ENCODE results near the gene ZNF775. TPM values are rescaled to one million over a fixed set of nuclear protein-coding genes. Genes with fewer than 3 reads are reported as not detected.
A peak's percentile ranks its signal among the peaks of the same experiment; 100 is the strongest.

The ZNF775 gene
- total RNA-seq, 2 experiments from 2014 or later, result 3.9 to 5.1 TPM

DNA sequence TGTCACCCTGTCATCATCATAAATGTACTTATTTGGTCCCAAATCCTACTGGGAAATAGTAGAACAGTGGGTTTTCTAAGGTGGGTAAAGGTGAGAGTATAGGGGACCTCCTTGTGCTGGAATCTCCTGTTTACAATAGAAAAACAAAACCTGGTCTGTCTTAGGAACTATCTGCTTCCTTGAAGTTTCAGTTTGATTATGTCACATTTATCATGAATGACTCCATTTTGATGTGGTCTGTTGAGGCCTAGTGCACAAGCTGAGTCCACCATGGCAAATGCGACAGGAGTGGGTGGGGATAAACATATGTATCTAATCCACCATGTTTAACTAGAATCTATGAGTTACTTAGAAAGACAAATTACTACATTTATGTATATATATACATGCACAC lies 23.5 kb upstream of the ZNF775 start:
- Mint-ChIP-seq H3K27me3 (no peaks in the 10 kb centered on the region), H3K4me1 (peaks cover 34% of the 10 kb centered on the region), H3K36me3 (ENCODE audit: low read depth) (no peaks in the 10 kb centered on the region), H3K27ac (no peak overlapping the region), H3K4me3 (no peak overlapping the region), H3K9me3 (ENCODE audit: low read depth) (no peaks in the 10 kb centered on the region)
- ATAC-seq (no peak), DNase-seq (no peak)
- ChIA-PET CTCF (interaction anchor here (0.7 to 2.3 kb wide), 8 partner anchors 11 to 558 kb away, joined by 3 to 11 read pairs (median 4); no protein-coding TSS in a partner anchor), POLR2A (no interaction called here)
- intact Hi-C loops (cut with DNase I, micrococcal nuclease), result loop anchor here (1.0 to 5.0 kb wide), 6 partner anchors 15 to 66 kb away; partner anchors contain the start of genes ACTR3C (in 2 of the 2), LRRC61 (in 2 of the 2) and ZNF775 (in 1 of the 2)

DNA sequence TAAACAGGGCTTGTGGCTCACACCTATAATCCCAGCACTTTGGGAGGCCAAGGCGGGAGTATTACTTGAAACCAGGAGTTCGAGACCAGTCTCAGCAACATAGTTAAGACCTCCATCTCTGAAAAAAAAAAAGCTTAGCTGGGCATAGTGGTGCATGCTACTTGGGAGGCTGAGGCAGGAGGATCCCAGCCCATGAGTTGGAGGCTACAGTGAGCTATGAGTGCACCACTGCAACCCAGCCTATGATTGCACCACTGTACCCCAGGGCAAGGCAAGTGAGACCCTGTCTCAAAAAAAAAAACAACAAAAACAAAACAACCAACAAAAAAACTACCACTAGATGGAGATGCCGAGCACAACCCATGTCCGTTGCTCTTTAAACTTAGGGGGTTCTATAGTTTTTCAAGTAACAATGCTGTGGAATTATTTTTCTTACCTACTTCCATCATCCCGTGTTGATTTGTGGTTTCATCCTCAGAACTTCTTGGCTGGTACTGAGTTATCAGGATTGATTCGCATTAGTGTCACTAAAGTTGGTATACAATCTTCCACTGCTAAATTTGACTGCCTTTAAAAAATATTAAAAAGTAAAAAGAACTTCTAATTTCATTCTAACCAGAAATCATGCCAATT lies 22.7 kb upstream of the ZNF775 start:
- ATAC-seq, result no peak
- H3K27ac Mint-ChIP-seq, result peak overlapping the region; percentile 2
- POLR2A ChIA-PET, result interaction anchor here (0.7 kb wide), 1 partner anchor 13 kb away, joined by 4 read pairs; no protein-coding TSS in a partner anchor

DNA sequence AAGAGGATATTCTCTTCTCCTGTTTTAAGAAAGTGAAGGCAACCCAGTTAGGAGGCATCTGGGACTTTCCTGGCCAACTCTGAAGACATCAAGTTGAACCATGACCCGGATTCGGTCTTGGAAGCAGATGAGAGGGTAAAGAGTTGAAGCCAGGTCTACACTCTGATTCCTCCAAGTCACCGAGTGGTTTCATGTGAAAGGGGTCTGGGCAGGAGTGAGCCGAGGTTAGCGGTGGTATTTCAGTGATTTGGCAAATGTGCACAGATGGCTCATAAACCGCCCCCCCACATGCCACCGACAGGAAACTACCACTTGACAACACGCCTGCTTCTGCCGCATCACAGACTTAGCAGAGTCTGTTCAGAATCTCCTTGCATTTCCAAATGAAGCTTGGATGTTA lies 21.9 kb upstream of the ZNF775 start:
- no peaks in the 10 kb centered on the region for H3K9me3 Mint-ChIP-seq (ENCODE audit: low read depth)
- peaks cover 34% of the 10 kb centered on the region for H3K4me1 Mint-ChIP-seq
- ChIA-PET POLR2A (no interaction called here), CTCF (interaction anchor here (0.5 to 1.7 kb wide), 7 partner anchors 9 to 451 kb away, joined by 3 to 8 read pairs (median 4); no protein-coding TSS in a partner anchor)
- peak; percentile 81 for ATAC-seq
- DNase-seq, result peak; percentile 82
- peak overlapping the region; percentile 86 for H3K27ac Mint-ChIP-seq
- H3K27me3 Mint-ChIP-seq, result no peaks in the 10 kb centered on the region
- intact Hi-C loops (cut with DNase I, micrococcal nuclease), result loop anchor here (1.0 to 5.0 kb wide), 4 partner anchors 14 to 35 kb away; partner anchors contain the start of genes ACTR3C (in 2 of the 2), LRRC61 (in 2 of the 2) and ZNF775 (in 1 of the 2)
- H3K4me3 Mint-ChIP-seq, result peak overlapping the region; percentile 68
- no peaks in the 10 kb centered on the region for H3K36me3 Mint-ChIP-seq (ENCODE audit: low read depth)

More for the DNA sequence above, 22.7 kb upstream of the ZNF775 start:
- H3K9me3 Mint-ChIP-seq (ENCODE audit: low read depth), result no peaks in the 10 kb centered on the region
- no peaks in the 10 kb centered on the region for H3K36me3 Mint-ChIP-seq (ENCODE audit: low read depth)
- CTCF ChIA-PET, result interaction anchor here (0.5 to 2.3 kb wide), 7 partner anchors 11 to 265 kb away, joined by 3 to 11 read pairs (median 4); no protein-coding TSS in a partner anchor
- DNase-seq, result peak; percentile 41
- intact Hi-C loops (cut with DNase I, micrococcal nuclease), result loop anchor here (1.0 to 5.0 kb wide), 6 partner anchors 14 to 65 kb away; partner anchors contain the start of genes ACTR3C (in 2 of the 2), LRRC61 (in 2 of the 2) and ZNF775 (in 1 of the 2)
- H3K4me3 Mint-ChIP-seq, result no peak overlapping the region
- H3K4me1 Mint-ChIP-seq, result peaks cover 34% of the 10 kb centered on the region
- H3K27me3 Mint-ChIP-seq, result no peaks in the 10 kb centered on the region

DNA sequence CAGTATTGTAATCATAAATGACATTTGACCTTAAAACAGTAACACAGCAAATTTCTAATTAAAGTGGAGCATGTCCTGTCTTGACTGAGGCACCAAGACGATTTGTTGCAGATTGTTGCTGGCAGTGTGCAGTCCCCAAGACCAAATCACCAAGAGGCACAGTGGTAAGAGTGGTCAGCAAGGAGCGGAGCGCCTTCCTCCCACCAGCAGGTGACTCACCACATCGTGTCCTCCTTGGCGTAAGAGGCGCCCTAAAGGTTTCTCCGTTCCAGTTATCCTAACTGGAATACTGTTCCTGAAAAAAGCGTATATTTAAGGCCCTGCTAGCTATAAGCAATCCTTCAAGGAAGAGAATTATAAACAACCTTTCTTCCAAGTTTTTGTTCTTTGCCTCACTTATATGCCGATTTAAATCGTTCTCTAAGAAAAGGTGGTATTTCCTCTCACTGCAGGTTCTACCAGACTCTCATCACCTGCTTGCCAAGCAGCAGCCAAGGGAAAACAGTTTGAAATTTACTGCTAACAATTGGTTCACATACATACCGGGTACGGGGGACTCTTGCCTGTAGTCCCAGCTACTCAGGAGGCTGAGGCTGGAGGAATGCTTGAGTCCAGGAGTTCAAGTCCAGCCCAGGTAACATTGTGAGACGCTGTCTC lies 21.2 kb upstream of the ZNF775 start:
- Mint-ChIP-seq H3K36me3 (ENCODE audit: low read depth) (no peaks in the 10 kb centered on the region), H3K27ac (peak overlapping the region; percentile 86), H3K27me3 (no peaks in the 10 kb centered on the region), H3K9me3 (ENCODE audit: low read depth) (no peaks in the 10 kb centered on the region), H3K4me1 (peaks cover 34% of the 10 kb centered on the region), H3K4me3 (peak overlapping the region; percentile 68)
- intact Hi-C loops (cut with DNase I, micrococcal nuclease), result loop anchor here (1.0 to 5.0 kb wide), 4 partner anchors 13 to 36 kb away; partner anchors contain the start of genes ACTR3C (in 2 of the 2), LRRC61 (in 2 of the 2) and ZNF775 (in 1 of the 2)
- CTCF ChIA-PET, result interaction anchor here (0.5 to 1.7 kb wide), 9 partner anchors 9 to 451 kb away, joined by 3 to 8 read pairs (median 3); no protein-coding TSS in a partner anchor
- no peak for DNase-seq
- POLR2A ChIA-PET, result interaction anchor here (0.6 kb wide), 1 partner anchor 44 kb away, joined by 3 read pairs; no protein-coding TSS in a partner anchor
- ATAC-seq, result peak; percentile 37

DNA sequence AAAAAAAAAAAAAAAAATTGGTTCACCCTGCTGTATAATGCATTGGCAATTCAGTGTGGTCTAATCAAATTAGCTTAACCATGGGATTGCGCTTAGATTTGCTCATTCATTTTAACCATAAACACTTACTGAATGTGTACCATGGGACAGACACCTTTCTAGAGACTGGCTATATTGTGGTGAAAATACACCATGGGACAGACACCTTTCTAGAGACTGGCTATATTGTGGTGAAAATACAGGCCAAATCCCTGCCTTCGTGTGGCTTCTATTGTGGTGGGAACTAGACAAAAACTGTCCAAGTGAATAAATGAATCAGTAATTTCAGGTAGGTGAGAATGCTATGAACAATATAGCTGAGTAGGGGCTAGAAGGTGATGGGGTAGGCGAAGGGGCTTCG lies 20.7 kb upstream of the ZNF775 start:
- CTCF ChIA-PET, result interaction anchor here (0.5 to 1.7 kb wide), 7 partner anchors 8 to 402 kb away, joined by 3 to 8 read pairs (median 3); no protein-coding TSS in a partner anchor
- Mint-ChIP-seq H3K27ac (no peak overlapping the region), H3K4me1 (peaks cover 34% of the 10 kb centered on the region), H3K4me3 (no peak overlapping the region), H3K36me3 (ENCODE audit: low read depth) (no peaks in the 10 kb centered on the region), H3K9me3 (ENCODE audit: low read depth) (no peaks in the 10 kb centered on the region), H3K27me3 (no peaks in the 10 kb centered on the region)
- POLR2A ChIA-PET, result interaction anchor here (0.6 kb wide), 1 partner anchor 45 kb away, joined by 3 read pairs; no protein-coding TSS in a partner anchor
- DNase-seq (no peak), ATAC-seq (no peak)
- intact Hi-C loops (cut with DNase I, micrococcal nuclease), result loop anchor here in 1 of 2 experiments (5.0 kb wide), 1 partner anchor 36 kb away; the partner anchor contains the start of genes ACTR3C and LRRC61

DNA sequence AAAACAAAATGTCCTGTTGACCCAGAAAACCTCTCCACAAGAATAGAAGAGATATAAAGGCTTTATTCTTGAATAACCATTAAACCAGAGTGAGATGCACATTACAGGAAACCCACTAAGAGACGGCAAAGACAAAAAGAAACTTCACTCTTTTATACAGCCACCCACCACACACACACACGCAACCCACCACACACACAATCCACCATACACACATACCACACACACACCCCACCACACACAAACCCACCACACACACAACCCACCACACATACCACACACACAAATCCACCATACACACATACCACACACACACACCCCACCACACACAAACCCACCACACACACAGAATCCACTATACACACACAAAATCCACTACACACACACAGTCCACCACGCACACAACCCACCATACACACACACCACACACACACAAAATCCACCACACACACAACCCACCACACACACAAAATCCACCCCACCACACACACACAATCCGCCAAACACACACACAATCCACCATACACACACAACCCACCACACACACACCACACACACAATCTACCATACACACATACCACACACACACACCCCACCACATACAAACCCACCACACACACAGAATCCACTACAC lies 20.0 kb upstream of the ZNF775 start:
- DNase-seq (no peak), ATAC-seq (no peak)
- H3K27me3 Mint-ChIP-seq, result no peaks in the 10 kb centered on the region
- peaks cover 38% of the 10 kb centered on the region for H3K4me1 Mint-ChIP-seq
- CTCF ChIA-PET, result interaction anchor here (1.0 to 1.7 kb wide), 4 partner anchors 47 to 79 kb away, joined by 3 to 8 read pairs (median 4); no protein-coding TSS in a partner anchor
- POLR2A ChIA-PET, result interaction anchor here (0.6 kb wide), 1 partner anchor 46 kb away, joined by 3 read pairs; no protein-coding TSS in a partner anchor
- H3K9me3 Mint-ChIP-seq (ENCODE audit: low read depth), result no peaks in the 10 kb centered on the region
- H3K36me3 Mint-ChIP-seq (ENCODE audit: low read depth), result no peaks in the 10 kb centered on the region
- intact Hi-C loops (cut with DNase I, micrococcal nuclease), result loop anchor here in 1 of 2 experiments (5.0 kb wide), 1 partner anchor 37 kb away; the partner anchor contains the start of genes ACTR3C and LRRC61
- H3K4me3 Mint-ChIP-seq, result no peak overlapping the region
- H3K27ac Mint-ChIP-seq, result no peak overlapping the region

DNA sequence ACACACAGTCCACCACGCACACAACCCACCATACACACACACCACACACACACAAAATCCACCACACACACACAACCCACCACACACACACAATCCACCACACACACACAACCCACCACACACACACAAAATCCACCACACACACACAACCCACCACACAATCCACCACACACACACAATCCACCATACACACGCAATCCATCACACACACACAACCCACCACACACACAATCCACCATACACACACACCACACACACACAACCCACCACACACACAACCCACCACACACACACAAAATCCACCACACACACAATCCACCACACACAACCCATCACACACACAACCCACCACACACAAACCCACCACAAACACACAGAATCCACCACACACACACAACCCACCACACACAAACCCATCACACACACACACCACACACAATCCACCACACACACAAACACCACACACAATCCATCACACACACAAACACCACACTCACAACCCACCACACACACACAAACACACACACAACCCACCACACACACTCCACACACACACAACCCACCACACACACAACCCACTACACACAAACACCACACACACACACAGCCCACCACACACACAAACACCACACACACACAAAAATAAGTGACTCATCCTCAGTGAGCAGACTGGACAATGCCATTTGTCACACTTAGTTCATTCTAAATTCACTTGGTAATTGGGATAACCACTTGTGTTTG lies 19.3 kb upstream of the ZNF775 start:
- ChIA-PET POLR2A (no interaction called here), CTCF (no interaction called here)
- no peaks in the 10 kb centered on the region for H3K27me3 Mint-ChIP-seq
- DNase-seq (no peak), ATAC-seq (no peak)
- H3K4me3 Mint-ChIP-seq, result no peak overlapping the region
- no peaks in the 10 kb centered on the region for H3K36me3 Mint-ChIP-seq (ENCODE audit: low read depth)
- H3K27ac Mint-ChIP-seq, result peak overlapping the region; percentile 42
- H3K4me1 Mint-ChIP-seq, result peaks cover 41% of the 10 kb centered on the region
- H3K9me3 Mint-ChIP-seq (ENCODE audit: low read depth), result no peaks in the 10 kb centered on the region
- intact Hi-C loops (cut with DNase I, micrococcal nuclease), result loop anchor here in 1 of 2 experiments (5.0 kb wide), 1 partner anchor 37 kb away; the partner anchor contains the start of genes ACTR3C and LRRC61

DNA sequence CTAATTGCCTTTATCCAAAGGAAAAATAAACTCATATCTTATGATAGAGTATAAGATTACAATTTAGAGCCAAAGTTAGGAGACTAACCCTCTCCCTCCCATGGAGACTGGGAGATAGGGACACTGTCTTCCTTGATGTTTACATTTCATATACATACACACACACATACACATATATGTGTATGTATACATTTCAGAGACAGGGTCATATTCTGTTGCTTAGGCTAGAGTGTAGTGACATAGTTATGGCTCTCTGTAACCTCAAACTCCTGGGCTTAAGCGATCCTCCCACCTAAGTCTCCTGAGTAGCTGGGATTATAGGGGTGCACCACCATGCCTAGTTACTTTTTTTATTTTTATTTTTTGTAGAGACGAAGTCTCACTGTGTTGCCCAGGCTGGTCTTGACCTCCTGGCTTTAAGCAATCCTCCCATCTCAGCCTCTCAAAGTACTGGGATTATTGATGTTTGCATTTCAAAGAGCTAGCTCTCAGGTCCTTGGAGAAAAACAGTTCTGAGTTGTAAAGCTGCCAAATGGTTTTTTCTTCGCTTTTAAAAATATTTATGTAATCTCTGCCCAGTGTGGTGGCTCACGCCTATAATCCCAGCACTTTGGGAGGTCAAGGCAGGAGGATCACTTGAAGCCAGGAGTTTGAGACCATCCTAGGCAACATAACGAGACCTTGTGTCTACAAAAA lies 18.6 kb upstream of the ZNF775 start:
- no peaks in the 10 kb centered on the region for H3K9me3 Mint-ChIP-seq (ENCODE audit: low read depth)
- no peak overlapping the region for H3K27ac Mint-ChIP-seq
- H3K4me3 Mint-ChIP-seq, result no peak overlapping the region
- intact Hi-C loops (cut with DNase I, micrococcal nuclease), result no loop called here
- DNase-seq (no peak), ATAC-seq (no peak)
- H3K4me1 Mint-ChIP-seq, result peaks cover 41% of the 10 kb centered on the region
- CTCF ChIA-PET, result interaction anchor here (1.1 to 1.5 kb wide), 2 partner anchors 35 to 44 kb away, joined by 3 read pairs; no protein-coding TSS in a partner anchor
- no peaks in the 10 kb centered on the region for H3K27me3 Mint-ChIP-seq
- POLR2A ChIA-PET, result no interaction called here
- no peaks in the 10 kb centered on the region for H3K36me3 Mint-ChIP-seq (ENCODE audit: low read depth)

DNA sequence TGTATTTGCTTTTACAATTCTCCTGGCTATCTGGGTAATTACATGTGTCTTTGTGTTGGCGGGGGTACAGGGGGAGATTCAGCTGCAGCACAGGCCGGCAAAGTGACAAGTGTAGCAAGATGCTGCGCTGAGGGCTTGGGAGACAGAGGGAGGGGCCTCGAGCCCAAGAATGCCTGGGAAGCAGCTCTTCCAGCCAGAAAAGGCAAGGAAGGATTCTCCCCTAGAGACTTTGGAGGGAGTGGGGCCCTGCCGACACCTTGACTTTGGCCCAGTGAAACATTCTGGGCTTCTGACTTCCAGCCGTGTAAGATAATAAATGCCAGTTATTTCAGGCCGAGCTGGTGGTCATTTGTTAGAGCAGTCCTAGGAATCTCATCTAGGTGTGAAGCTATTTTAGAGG lies 17.7 kb upstream of the ZNF775 start:
- intact Hi-C loops (cut with DNase I, micrococcal nuclease), result no loop called here
- peaks cover 43% of the 10 kb centered on the region for H3K4me1 Mint-ChIP-seq

More for the DNA sequence above, 17.7 kb upstream of the ZNF775 start:
- no peaks in the 10 kb centered on the region for H3K27me3 Mint-ChIP-seq
- no peak overlapping the region for H3K4me3 Mint-ChIP-seq
- DNase-seq (no peak), ATAC-seq (no peak)
- CTCF ChIA-PET, result interaction anchor here (0.5 to 2.0 kb wide), 4 partner anchors 15 to 60 kb away, joined by 3 to 4 read pairs (median 3); no protein-coding TSS in a partner anchor
- no peak overlapping the region for H3K27ac Mint-ChIP-seq
- H3K9me3 Mint-ChIP-seq (ENCODE audit: low read depth), result no peaks in the 10 kb centered on the region
- POLR2A ChIA-PET, result no interaction called here
- no peaks in the 10 kb centered on the region for H3K36me3 Mint-ChIP-seq (ENCODE audit: low read depth)

All from activated CD4-positive, alpha-beta T cell treated with anti-CD3 and anti-CD28 coated beads for 36 hours (primary cell).